NT2/D1 (cell line): ENCODE measurements around the gene CAMK2A.

Experiments
- YY1 ChIP-seq: IDR thresholded peaks from 2 replicates; pipeline ENCODE4 v1.6.1; 2011; ENCODE audit not compliant: insufficient read length, insufficient read depth
- ZNF274 ChIP-seq: IDR thresholded peaks from 2 replicates; pipeline ENCODE4 v1.6.1; 2011; ENCODE audit warnings: mild to moderate bottlenecking, low read depth, low read length

- TF ChIP-seq YY1 (no peak), ZNF274 (no peak)
Measured at GRCh38 chr5:150297236-150297890, 7.8 kb upstream of the CAMK2A start.
